A673 (cell line): ENCODE data around the gene F7.
A peak's percentile ranks its signal among the peaks of the same experiment; 100 is the strongest.

Experiments used
- CTCF ChIP-seq: fragments of 300-800, 200-600 bp; sonication (generic); conservative IDR thresholded peaks from 2 replicates; pipeline ENCODE4 v1.5.1; 2017; ENCODE audit warnings: low read depth, mild to moderate bottlenecking, antibody characterized with exemption, low read length, moderate library complexity, mixed read lengths
- EZH2 ChIP-seq: fragments of 200-600 bp; sonication (generic); IDR thresholded peaks from 2 replicates; pipeline ENCODE4 v1.6.1; 2017; ENCODE audit warnings: borderline replicate concordance, low read depth, mild to moderate bottlenecking, mixed read lengths, antibody characterized with exemption, low read length; ENCODE audit not compliant: poor library complexity, severe bottlenecking

- TF ChIP-seq CTCF (peak; percentile 29; the same call in 1 of the 2 replicates), EZH2 (no peak)
These were observed 19.4 kb upstream of the F7 start for GRCh38 chr13:113086031-113086750.
